ENCODE data around the gene RNF220.

RNF220 gene

GRCh38 chr1:44524655-44525500 is 119.8 kb downstream of the RNF220 start:
- no peaks in the 10 kb centered on the region for H3K9me3 ChIP-seq (ENCODE audit: control insufficient read depth in 2 of 2, low read length in 2 of 2)
- H3K36me3 ChIP-seq (ENCODE audit: control insufficient read depth in 2 of 2, insufficient read depth in 2 of 2, low read length in 2 of 2) = no peaks in the 10 kb centered on the region
- no peaks in the 10 kb centered on the region for H3K4me1 ChIP-seq (ENCODE audit: control insufficient read depth, insufficient read depth, low read length)
- no peak overlapping the region for H3K27ac ChIP-seq (ENCODE audit: low read length)
- peaks cover 9% of the 10 kb centered on the region in 2 donors for H3K27me3 ChIP-seq (ENCODE audit: control insufficient read depth in 1 of 2, insufficient read depth in 2 of 2, low read length in 2 of 2)
- no peak overlapping the region for H3K4me3 ChIP-seq (ENCODE audit: low read length in 2 of 2)
- H3K9ac ChIP-seq (ENCODE audit: low read length in 2 of 2) = no peak overlapping the region

- H3K4me1 ChIP-seq (ENCODE audit: control insufficient read depth, insufficient read depth, low read length) = no peaks in the 10 kb centered on the region
- H3K4me3 ChIP-seq (ENCODE audit: low read length in 2 of 2) = no peak overlapping the region
- peaks cover 9% of the 10 kb centered on the region in 2 donors for H3K27me3 ChIP-seq (ENCODE audit: control insufficient read depth in 1 of 2, insufficient read depth in 2 of 2, low read length in 2 of 2)
- no peaks in the 10 kb centered on the region for H3K36me3 ChIP-seq (ENCODE audit: control insufficient read depth in 2 of 2, insufficient read depth in 2 of 2, low read length in 2 of 2)
- H3K9ac ChIP-seq (ENCODE audit: low read length in 2 of 2) = no peak overlapping the region
- no peak overlapping the region for H3K27ac ChIP-seq (ENCODE audit: low read length)
- H3K9me3 ChIP-seq (ENCODE audit: control insufficient read depth in 2 of 2, low read length in 2 of 2) = no peaks in the 10 kb centered on the region
Observed at GRCh38 chr1:44526295-44527073, 121.4 kb downstream of the RNF220 start.

- Histone ChIP-seq H3K9me3 (ENCODE audit: control insufficient read depth in 2 of 2, low read length in 2 of 2) (no peaks in the 10 kb centered on the region), H3K9ac (ENCODE audit: low read length in 2 of 2) (no peak overlapping the region), H3K4me3 (ENCODE audit: low read length in 2 of 2) (no peak overlapping the region), H3K27ac (ENCODE audit: low read length) (no peak overlapping the region), H3K4me1 (ENCODE audit: control insufficient read depth, insufficient read depth, low read length) (no peaks in the 10 kb centered on the region), H3K27me3 (ENCODE audit: control insufficient read depth in 1 of 2, insufficient read depth in 2 of 2, low read length in 2 of 2) (peaks cover 3 to 4% of the 10 kb centered on the region in 2 donors), H3K36me3 (ENCODE audit: control insufficient read depth in 2 of 2, insufficient read depth in 2 of 2, low read length in 2 of 2) (no peaks in the 10 kb centered on the region)
Observed at GRCh38 chr1:44531785-44532566, 126.9 kb downstream of the RNF220 start.

GRCh38 chr1:44532567-44532944 is 127.5 kb downstream of the RNF220 start:
- H3K27me3 ChIP-seq (ENCODE audit: control insufficient read depth in 1 of 2, insufficient read depth in 2 of 2, low read length in 2 of 2) = peaks cover 0 to 3% of the 10 kb centered on the region in 2 donors
- H3K4me1 ChIP-seq (ENCODE audit: control insufficient read depth, insufficient read depth, low read length) = no peaks in the 10 kb centered on the region
- H3K9me3 ChIP-seq (ENCODE audit: control insufficient read depth in 2 of 2, low read length in 2 of 2) = no peaks in the 10 kb centered on the region
- H3K9ac ChIP-seq (ENCODE audit: low read length in 2 of 2) = no peak overlapping the region
- H3K27ac ChIP-seq (ENCODE audit: low read length) = no peak overlapping the region
- H3K36me3 ChIP-seq (ENCODE audit: control insufficient read depth in 2 of 2, insufficient read depth in 2 of 2, low read length in 2 of 2) = no peaks in the 10 kb centered on the region
- no peak overlapping the region for H3K4me3 ChIP-seq (ENCODE audit: low read length in 2 of 2)

GRCh38 chr1:44534771-44535170 is 129.7 kb downstream of the RNF220 start:
- no peak overlapping the region for H3K27ac ChIP-seq (ENCODE audit: low read length)
- H3K27me3 ChIP-seq (ENCODE audit: control insufficient read depth in 1 of 2, insufficient read depth in 2 of 2, low read length in 2 of 2) = peaks cover 0 to 3% of the 10 kb centered on the region in 2 donors
- no peaks in the 10 kb centered on the region for H3K4me1 ChIP-seq (ENCODE audit: control insufficient read depth, insufficient read depth, low read length)
- H3K36me3 ChIP-seq (ENCODE audit: control insufficient read depth in 2 of 2, insufficient read depth in 2 of 2, low read length in 2 of 2) = no peaks in the 10 kb centered on the region
- H3K4me3 ChIP-seq (ENCODE audit: low read length in 2 of 2) = no peak overlapping the region
- H3K9me3 ChIP-seq (ENCODE audit: control insufficient read depth in 2 of 2, low read length in 2 of 2) = no peaks in the 10 kb centered on the region
- H3K9ac ChIP-seq (ENCODE audit: low read length in 2 of 2) = no peak overlapping the region

GRCh38 chr1:44536357-44537209 is 131.5 kb downstream of the RNF220 start:
- Histone ChIP-seq H3K27ac (ENCODE audit: low read length) (no peak overlapping the region), H3K27me3 (ENCODE audit: control insufficient read depth in 1 of 2, insufficient read depth in 2 of 2, low read length in 2 of 2) (peaks cover 0 to 8% of the 10 kb centered on the region in 2 donors), H3K9ac (ENCODE audit: low read length in 2 of 2) (no peak overlapping the region), H3K4me1 (ENCODE audit: control insufficient read depth, insufficient read depth, low read length) (no peaks in the 10 kb centered on the region), H3K36me3 (ENCODE audit: control insufficient read depth in 2 of 2, insufficient read depth in 2 of 2, low read length in 2 of 2) (no peaks in the 10 kb centered on the region), H3K9me3 (ENCODE audit: control insufficient read depth in 2 of 2, low read length in 2 of 2) (no peaks in the 10 kb centered on the region), H3K4me3 (ENCODE audit: low read length in 2 of 2) (no peak overlapping the region)

- H3K36me3 ChIP-seq (ENCODE audit: control insufficient read depth in 2 of 2, insufficient read depth in 2 of 2, low read length in 2 of 2) = no peaks in the 10 kb centered on the region
- H3K9me3 ChIP-seq (ENCODE audit: control insufficient read depth in 2 of 2, low read length in 2 of 2) = no peaks in the 10 kb centered on the region
- peaks cover under 1 to 15% of the 10 kb centered on the region in 2 donors for H3K27me3 ChIP-seq (ENCODE audit: control insufficient read depth in 1 of 2, insufficient read depth in 2 of 2, low read length in 2 of 2)
- no peak overlapping the region for H3K27ac ChIP-seq (ENCODE audit: low read length)
- no peak overlapping the region for H3K9ac ChIP-seq (ENCODE audit: low read length in 2 of 2)
- no peak overlapping the region for H3K4me3 ChIP-seq (ENCODE audit: low read length in 2 of 2)
- no peaks in the 10 kb centered on the region for H3K4me1 ChIP-seq (ENCODE audit: control insufficient read depth, insufficient read depth, low read length)
Observed at GRCh38 chr1:44537538-44537937, 132.5 kb downstream of the RNF220 start.

GRCh38 chr1:44537956-44538355 is 132.9 kb downstream of the RNF220 start:
- Histone ChIP-seq H3K27ac (ENCODE audit: low read length) (no peak overlapping the region), H3K9ac (ENCODE audit: low read length in 2 of 2) (no peak overlapping the region), H3K4me3 (ENCODE audit: low read length in 2 of 2) (no peak overlapping the region), H3K9me3 (ENCODE audit: control insufficient read depth in 2 of 2, low read length in 2 of 2) (no peaks in the 10 kb centered on the region), H3K36me3 (ENCODE audit: control insufficient read depth in 2 of 2, insufficient read depth in 2 of 2, low read length in 2 of 2) (no peaks in the 10 kb centered on the region), H3K4me1 (ENCODE audit: control insufficient read depth, insufficient read depth, low read length) (no peaks in the 10 kb centered on the region), H3K27me3 (ENCODE audit: control insufficient read depth in 1 of 2, insufficient read depth in 2 of 2, low read length in 2 of 2) (peaks cover 4 to 16% of the 10 kb centered on the region in 2 donors)

- Histone ChIP-seq H3K27ac (ENCODE audit: low read length) (no peak overlapping the region), H3K9ac (ENCODE audit: low read length in 2 of 2) (no peak overlapping the region), H3K4me1 (ENCODE audit: control insufficient read depth, insufficient read depth, low read length) (no peaks in the 10 kb centered on the region), H3K4me3 (ENCODE audit: low read length in 2 of 2) (no peak overlapping the region), H3K36me3 (ENCODE audit: control insufficient read depth in 2 of 2, insufficient read depth in 2 of 2, low read length in 2 of 2) (no peaks in the 10 kb centered on the region), H3K27me3 (ENCODE audit: control insufficient read depth in 1 of 2, insufficient read depth in 2 of 2, low read length in 2 of 2) (peaks cover 9 to 23% of the 10 kb centered on the region in 2 donors), H3K9me3 (ENCODE audit: control insufficient read depth in 2 of 2, low read length in 2 of 2) (no peaks in the 10 kb centered on the region)
Observed at GRCh38 chr1:44539991-44540730, 135.1 kb downstream of the RNF220 start.

All from stomach smooth muscle (tissue), 2 donors.